ENCODE data around the gene CAMK1D.

- TF ChIP-seq CTCF (conservative IDR thresholded peaks at IDR 0.05 in 1 of 2, IDR thresholded peaks at IDR 0.05 in 1 of 2; ENCODE audit: extremely low read depth in 1 of 2, insufficient read depth in 1 of 2, low read depth in 1 of 2, low read length in 2 of 2) (no peak), EZH2 (IDR thresholded peaks at IDR 0.05; ENCODE audit: borderline replicate concordance, low read length) (no peak)
These were observed 470.3 kb downstream of the CAMK1D start for GRCh38 chr10:12819656-12820055.
